GM10847 (cell line): ENCODE data around the gene EIF4A3.

Experiments used
- POLR2A ChIP-seq: IDR thresholded peaks from 2 replicates; pipeline ENCODE4 v1.6.1; 2011; ENCODE audit not compliant: insufficient read length; ENCODE audit errors: extremely low read depth

EIF4A3 gene

GRCh38 chr17:80113033-80113484 lies 33.9 kb downstream of the EIF4A3 start:
- TF ChIP-seq POLR2A: no peak

GRCh38 chr17:80112471-80113032 lies 34.4 kb downstream of the EIF4A3 start:
- no peak for TF ChIP-seq POLR2A

DNA sequence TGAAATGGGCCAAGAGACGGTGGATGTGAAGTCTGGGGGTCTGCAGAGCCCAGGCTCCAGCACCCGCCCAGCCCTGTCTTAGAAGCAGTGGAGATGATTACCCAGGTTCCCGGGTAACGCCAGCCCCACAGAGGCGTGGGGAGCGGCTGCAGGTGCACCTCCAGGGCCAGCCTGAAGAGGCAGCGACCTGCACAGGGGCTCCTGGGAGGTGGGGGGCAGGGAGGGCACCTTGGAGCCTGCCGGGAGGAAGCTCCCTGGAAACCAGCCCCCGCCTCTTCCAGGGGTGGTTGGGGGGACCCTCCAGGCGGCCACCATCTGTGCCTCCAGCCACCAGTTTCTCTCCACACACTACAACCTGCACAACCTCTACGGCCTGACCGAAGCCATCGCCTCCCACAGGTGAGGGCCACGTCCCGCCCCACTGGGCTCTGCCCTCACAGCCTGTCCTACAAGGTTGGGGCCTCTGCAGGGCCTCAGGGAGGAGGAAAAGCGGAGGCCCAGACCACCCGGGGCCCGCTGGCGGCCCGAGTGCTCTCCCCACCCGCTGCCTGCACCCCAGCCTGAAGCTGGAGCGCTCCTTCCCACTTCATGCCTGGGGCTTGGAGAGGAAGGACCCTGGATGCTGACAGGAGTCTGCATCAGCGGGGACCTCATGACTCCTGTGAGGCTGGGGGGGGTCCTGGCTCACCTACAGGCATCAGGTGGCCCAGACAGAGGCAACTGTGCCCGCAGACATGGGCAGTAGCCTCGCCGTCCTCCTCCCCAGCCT lies 35.0 kb downstream of the EIF4A3 start:
- no peak for TF ChIP-seq POLR2A

- TF ChIP-seq POLR2A: no peak
Observed at GRCh38 chr17:80110927-80111701, 35.8 kb downstream of the EIF4A3 start.

DNA sequence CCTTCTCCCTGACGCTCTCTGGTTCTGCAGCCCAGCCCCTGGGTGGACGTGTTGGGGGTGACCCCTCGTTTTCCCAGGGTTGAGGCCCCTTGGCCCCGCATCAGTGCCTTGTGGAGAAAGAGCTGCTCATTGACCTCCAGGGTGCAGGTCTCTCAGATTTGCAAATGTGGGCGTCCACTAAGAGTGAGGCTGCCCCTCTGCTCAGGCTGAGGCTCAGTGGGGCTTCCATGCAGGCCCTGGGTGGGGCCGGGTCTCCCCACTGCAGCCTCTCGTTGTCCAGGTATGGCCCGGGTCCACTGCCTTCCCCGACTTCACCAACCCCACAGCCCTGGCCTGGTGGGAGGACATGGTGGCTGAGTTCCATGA lies 36.5 kb downstream of the EIF4A3 start:
- no peak for TF ChIP-seq POLR2A

DNA sequence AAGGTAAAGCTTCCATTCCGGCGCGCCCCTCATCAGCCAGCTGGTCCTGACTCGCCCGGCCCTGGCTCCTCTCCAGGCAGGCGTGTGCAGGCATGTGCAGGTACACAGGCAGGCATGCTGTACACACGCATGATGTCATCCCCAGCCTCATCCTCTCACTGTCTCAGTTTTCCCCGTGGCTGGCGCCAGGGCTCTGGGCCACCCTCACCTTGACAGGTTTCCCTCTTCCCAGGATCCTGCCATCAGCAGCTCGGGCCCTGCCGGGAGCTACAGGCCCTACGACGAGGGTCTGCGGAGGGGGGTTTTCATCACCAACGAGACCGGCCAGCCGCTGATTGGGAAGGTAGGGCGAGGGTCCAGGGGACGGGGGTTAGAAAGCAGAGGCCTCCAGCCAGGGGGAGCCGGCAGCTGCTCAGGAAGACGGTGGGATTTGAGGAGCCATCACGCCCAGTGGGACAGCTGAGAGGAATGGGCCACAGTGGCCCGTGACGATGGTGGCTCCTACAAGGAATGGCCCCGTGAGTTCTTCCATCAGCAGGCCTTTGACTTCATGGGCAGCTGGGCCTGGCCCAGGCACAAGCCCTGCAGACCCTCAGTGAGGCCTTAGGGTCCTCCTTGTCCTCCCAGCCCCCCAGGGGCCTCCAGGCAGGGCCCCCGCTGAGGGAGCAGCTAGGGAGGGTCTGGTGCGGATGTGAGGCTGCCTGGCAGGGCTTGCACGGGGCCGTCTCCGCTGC lies 37.0 kb downstream of the EIF4A3 start:
- no peak for TF ChIP-seq POLR2A

DNA sequence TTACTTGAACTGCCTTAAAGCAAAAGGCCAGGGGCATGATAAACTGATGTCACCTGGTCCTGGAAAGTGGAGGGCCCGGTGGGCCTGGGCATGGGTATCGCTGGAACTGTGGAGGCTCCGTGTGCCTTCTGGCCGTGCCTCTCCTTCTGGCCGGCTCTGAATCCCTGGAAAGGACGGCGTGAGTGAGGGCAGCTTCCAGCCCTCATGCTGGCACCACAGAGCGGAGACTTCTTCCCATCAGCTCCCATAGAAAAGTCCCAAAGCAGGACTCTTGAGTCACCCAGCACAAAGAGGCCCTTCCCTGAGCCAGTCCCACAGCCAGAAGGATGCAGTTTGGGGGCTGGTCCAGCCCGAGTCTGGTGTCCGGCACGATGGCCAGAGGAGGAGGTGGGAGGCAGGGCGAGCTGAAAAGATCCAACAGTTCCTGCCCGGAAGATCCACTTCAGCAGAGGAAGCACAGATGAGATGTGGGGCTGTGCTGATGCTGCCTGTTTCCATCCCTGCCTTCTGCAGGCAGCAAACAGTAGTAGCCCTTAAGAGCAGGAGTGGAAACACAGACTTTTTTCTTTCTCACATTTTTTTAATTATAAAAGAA lies 37.8 kb downstream of the EIF4A3 start:
- no peak for TF ChIP-seq POLR2A

DNA sequence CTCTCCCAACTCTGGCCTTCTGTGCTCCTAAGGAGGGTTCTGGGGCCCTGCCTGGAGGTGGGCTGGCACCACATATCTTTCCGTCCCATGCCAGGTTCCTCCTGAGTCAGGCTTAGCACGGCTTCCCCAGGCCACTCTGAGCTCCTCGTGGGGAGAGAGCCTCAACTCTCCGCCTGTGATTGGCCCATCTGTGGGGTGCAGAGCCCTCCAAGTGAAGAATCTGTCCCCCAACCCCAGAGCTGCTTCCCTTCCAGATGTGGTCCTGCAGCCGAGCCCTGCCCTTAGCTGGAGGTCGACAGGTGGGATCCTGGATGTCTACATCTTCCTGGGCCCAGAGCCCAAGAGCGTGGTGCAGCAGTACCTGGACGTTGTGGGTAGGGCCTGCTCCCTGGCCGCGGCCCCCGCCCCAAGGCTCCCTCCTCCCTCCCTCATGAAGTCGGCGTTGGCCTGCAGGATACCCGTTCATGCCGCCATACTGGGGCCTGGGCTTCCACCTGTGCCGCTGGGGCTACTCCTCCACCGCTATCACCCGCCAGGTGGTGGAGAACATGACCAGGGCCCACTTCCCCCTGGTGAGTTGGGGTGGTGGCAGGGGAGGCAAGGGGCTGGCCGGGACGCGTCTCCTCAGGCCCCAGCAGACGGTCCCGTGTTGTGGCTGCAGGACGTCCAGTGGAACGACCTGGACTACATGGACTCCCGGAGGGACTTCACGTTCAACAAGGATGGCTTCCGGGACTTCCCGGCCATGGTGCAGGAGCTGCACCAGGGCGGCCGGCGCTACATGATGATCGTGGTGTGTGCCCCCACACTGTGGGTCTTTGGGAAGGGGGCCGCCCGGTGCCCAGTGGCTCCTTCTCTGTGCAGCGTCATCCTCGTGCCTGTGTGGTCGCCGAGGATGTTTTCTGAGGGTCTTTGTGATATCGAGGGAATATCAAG lies 38.6 kb downstream of the EIF4A3 start:
- no peak for TF ChIP-seq POLR2A

GRCh38 chr17:80107231-80108021 lies 39.5 kb downstream of the EIF4A3 start:
- TF ChIP-seq POLR2A: no peak

GRCh38 chr17:80106751-80107150 lies 40.2 kb downstream of the EIF4A3 start:
- TF ChIP-seq POLR2A: no peak

GRCh38 chr17:80106176-80106575 lies 40.8 kb downstream of the EIF4A3 start:
- TF ChIP-seq POLR2A: no peak

DNA sequence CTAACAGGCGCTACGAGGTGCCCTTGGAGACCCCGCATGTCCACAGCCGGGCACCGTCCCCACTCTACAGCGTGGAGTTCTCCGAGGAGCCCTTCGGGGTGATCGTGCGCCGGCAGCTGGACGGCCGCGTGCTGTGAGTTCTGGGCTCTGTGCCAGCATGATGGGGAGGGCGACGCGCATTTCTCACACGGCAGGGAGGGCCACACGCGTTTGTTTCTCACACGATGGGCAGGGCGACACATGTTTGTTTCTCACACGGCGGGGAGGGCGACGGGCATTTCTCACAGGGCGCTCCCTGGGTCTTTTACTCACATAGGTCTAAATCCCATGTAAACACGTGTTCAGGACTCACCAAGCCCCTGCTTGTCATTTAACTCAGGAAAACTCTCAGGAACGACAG lies 41.2 kb downstream of the EIF4A3 start:
- TF ChIP-seq POLR2A: no peak

DNA sequence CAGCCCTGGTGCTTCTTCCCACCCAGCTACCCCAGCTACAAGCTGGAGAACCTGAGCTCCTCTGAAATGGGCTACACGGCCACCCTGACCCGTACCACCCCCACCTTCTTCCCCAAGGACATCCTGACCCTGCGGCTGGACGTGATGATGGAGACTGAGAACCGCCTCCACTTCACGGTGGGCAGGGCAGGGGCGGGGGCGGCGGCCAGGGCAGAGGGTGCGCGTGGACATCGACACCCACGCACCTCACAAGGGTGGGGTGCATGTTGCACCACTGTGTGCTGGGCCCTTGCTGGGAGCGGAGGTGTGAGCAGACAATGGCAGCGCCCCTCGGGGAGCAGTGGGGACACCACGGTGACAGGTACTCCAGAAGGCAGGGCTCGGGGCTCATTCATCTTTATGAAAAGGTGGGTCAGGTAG lies 42.0 kb downstream of the EIF4A3 start:
- no peak for TF ChIP-seq POLR2A

DNA sequence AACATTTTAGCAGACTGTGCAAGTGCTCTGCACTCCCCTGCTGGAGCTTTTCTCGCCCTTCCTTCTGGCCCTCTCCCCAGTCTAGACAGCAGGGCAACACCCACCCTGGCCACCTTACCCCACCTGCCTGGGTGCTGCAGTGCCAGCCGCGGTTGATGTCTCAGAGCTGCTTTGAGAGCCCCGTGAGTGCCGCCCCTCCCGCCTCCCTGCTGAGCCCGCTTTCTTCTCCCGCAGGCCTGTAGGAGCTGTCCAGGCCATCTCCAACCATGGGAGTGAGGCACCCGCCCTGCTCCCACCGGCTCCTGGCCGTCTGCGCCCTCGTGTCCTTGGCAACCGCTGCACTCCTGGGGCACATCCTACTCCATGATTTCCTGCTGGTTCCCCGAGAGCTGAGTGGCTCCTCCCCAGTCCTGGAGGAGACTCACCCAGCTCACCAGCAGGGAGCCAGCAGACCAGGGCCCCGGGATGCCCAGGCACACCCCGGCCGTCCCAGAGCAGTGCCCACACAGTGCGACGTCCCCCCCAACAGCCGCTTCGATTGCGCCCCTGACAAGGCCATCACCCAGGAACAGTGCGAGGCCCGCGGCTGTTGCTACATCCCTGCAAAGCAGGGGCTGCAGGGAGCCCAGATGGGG lies 42.5 kb downstream of the EIF4A3 start:
- TF ChIP-seq POLR2A: no peak
